ENCODE results near the gene WBP2.

- TF ChIP-seq POLR2AphosphoS5 (IDR thresholded peaks at IDR 0.05; ENCODE audit: borderline replicate concordance, low read depth, low read length) (no peak), EZH2 (IDR thresholded peaks at IDR 0.05) (no peak), FOXP2 (optimal IDR thresholded peaks at IDR 0.05; ENCODE audit: control extremely low read depth, extremely low read length, insufficient read depth) (no peak)
Measured at GRCh38 chr17:75824050-75824552, 31.0 kb downstream of the WBP2 start.

Measured in SK-N-MC (cell line).